Hematopoietic multipotent progenitor cell treated with erythropoietin and hydrocortisone succinate and interleukin-3 and kit ligand, for 6 days (in vitro differentiated cells): ENCODE results near the gene SEPHS2.
A peak's percentile ranks its signal among the peaks of the same experiment; 100 is the strongest.
"Not testable (repeated sequence)": the region's sequence is repeated elsewhere in the genome, so short reads cannot be mapped to it uniquely, and the experiment has no call there.

Experiments
- DNase-seq: peaks from one replicate; pipeline ENCODE4 v3.0.0-alpha.2; 2015

Gene SEPHS2

DNA sequence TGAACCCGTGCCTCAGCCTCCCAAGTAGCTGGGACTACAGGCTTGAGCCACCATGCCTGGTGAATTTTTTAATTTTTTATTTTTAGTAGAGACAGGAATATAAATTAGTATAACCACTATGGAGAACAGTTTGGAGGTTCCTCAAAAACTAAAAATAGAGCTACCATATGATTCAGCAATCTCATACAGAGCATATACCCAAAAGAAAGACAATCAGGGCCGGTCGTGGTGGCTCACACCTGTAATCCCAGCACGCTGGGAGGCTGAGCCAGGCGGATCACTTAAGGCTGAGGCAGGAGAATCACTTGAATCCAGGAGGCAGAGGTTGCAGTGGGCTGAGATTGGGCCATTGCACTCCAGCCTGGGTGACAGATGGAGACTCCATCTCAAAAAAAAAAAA, 15.8 kb upstream of the SEPHS2 start:
- not testable (repeated sequence) for DNase-seq

DNA sequence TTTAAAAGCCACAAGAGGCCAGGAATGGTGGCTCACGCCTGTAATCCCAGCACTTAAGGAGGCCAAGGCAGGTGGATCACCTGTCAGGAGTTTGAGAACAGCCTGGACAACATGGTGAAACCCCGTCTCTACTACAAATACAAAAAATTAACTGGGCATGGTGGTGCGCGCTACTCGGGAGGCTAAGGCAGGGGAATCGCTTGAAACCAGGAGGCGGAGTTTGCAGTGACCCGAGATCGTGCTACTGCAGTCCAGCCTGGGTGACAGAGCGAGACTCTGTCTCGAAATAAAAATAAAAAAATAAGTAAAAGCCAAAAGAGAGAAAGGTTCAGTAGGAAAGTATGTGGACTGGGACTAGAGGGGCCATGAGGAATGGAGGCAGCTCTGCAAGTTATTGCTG, 13.8 kb upstream of the SEPHS2 start:
- DNase-seq: no peak

DNA sequence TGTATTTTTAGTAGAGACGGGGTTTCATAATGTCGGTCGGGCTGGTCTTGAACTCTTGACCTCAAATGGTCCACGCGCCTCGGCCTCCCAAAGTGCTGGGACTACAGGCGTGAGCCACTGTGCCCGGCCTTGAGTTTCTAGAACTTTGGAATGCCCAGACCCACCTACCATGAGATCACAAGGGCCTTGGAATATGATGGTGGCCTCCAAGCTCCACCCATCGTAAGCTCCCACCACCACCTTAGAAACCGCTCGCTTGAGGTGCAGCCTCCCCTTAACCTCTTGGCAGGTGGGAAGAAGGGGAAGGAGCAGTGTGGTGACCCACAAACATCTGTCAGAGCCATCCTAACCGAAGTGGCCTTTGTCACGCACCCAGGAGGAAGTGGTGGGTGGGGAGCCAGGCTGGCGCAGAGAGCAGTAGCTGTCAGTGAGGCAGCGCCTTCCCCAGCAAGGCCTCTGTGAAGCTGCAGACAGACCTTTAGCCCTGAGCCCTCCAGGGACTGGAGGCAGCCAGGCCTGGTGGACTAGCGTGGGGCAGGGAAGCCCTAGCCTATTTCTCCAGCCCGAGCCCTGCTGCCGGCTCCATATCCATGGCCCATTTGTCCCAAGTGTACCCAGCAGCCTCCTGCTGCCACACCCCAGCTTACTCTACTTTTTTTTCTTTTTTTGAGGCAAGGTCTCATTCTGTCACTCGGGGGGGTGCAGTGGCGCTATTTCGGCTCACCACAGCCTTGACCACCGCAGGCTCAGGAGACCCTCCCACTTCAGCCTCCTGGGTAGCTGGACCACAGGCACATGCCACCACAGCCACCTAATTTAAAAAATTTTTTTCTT, 13.1 kb upstream of the SEPHS2 start:
- peak; percentile 92 for DNase-seq

DNA sequence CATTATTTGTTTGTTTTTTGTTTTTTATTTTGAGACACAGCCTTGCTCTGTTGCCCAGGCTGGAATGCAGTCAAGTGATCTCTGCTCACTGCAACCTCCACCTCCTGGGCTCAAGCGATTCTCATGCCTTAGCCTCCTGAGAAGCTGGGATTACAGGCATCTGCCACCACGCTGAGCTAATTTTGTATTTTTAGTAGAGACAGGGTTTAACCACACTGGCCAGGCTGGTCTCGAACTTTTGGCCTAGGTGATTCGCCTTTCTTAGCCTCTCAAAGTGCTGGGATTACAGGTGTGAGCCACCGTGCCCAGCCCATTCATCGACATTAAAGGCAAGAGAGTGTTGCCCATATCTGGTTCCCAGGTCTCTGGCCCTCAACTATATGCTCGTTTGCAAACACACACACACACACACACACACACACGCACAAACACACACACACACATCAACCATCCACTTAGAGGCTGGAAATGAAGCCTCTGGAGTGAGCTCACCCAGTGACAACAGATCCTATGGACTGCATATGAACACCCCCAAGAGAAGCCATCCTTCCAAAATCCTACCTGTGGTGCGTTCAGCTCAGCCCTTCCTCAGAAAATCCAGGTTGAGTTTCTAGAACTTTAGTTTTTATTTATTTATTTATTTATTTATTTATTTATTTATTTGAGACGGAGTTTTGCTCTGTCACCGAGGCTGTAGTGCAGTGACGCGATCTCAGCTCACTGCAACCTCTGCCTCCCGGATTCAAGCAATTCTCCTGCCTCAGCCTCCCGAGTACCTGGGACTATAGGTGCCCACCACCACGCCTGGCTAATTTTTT, 12.3 kb upstream of the SEPHS2 start:
- no peak for DNase-seq

DNA sequence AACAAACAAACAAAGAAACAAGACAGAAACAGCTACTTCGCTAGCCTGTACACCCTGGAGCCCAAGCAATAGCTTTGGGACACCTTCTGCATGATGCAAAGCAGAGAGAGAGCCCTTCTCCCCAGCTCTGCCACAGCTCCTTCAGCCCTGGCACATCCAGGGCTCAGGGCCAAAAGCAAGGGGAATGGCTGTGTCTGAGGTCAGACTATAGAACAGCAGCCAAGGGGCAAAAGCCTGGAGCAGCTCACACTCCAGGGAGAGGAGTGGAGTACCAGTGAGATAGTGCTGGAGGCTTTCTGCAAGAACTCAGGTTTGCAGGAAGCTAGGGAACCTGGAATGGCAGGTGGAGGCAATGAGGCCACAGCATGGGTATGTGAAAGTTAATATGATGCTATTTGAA, 11.6 kb upstream of the SEPHS2 start:
- DNase-seq: no peak

DNA sequence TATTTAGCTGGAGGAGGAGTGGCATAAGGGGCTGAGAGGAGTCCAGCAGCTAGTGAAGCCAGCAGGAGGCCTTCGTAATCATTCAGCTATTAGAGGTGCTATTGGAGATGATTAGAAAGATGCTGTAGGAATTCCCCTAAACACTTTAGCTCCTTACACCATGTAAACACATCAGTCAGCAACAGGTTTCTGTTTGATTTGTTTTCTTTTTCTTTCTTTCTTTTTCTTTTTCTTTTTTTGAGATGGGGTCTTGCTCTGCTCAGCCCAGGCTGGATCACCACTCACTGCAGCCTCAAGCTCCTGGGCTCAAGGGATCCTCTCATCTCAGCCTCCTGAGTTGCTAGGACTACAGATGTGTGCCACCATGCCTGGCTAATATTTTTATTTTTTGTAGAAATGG, 10.6 kb upstream of the SEPHS2 start:
- no peak for DNase-seq

DNA sequence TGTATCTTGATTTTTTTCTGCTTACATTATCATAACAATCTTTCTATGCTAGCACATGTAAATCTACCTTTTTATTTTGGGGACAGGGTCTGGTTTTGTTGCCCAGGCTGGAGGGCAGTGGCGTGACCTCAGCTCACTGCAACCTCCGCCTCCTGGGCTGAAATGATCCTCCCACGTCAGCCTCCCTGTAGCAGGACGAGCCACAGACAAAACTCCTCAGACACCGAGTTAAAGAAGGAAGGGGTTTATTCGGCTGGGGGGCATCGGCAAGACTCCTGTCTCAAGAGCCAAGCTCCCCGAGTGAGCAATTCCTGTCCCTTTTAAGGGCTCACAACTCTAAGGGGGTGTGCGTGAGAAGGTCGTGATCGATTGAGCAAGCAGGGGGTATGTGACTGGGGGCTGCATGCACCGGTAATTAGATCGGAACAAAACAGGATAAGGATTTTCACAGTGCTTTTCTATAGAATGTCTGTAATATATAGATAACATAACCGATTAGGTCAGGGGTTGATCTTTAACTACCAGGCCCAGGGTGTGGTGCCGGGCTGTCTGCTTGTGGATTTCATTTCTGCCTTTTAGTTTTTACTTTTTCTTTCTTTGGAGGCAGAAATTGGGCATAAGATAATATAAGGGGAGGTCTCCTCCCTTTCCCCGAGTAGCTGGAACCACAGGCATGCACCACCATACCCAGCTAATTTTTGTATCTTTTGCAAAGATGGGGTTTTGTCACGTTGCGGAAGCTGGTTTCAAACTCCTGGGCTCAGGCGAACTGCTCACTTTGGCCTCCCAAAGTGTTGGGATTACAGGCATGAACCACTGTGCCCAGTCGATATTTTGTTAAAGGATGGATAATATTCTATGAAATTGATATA, 7.3 kb upstream of the SEPHS2 start:
- DNase-seq: peak; percentile 59

DNA sequence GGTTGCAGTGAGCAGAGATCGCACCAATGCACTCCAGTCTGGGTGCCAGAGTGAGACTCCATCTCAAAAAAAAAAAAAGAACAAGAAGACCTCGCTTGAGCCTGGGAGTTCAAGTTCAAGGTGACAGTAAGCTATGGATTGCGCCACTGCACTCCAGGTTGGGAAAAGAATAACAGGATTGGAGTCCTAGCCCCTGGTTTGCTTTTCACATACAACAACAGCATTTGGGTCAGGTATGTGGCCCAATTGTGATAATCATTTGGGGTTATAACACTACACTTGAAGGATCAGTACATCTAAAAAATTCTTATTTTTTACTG, 3.4 kb upstream of the SEPHS2 start:
- no peak for DNase-seq

DNA sequence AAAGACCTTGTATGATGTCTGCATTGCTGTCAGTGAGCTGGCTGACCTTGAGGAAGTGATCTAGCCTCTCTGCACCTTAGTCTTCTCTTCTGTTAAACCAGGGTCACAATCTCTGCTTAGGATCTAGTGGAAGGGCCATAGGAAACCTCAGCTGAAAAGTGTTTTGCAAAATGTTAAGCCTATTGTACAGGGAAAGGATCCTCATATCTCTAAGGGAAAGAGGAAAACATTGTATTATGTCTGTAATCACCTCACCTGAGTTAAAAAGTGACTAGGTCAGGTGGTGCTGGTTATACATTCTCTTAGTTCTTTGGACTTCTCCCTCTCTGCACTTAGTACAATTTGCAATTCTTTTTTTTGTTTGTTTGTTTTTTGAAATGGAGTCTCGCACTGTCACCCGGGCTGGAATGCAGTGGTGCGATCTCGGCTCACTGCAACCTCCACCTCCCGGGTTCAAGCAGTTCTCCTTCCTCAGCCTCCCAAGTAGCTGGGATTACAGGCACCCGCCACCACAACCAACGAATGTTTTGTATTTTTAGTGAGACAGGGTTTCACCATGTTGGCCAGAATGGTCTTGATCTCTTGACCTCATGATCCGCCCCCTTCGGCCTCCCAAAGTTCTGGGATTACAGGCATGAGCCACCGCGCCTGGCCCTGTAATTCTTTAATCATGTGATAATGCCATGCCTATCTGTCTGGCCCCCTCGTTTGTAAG, 2.0 kb upstream of the SEPHS2 start:
- peak; percentile 52 for DNase-seq

DNA sequence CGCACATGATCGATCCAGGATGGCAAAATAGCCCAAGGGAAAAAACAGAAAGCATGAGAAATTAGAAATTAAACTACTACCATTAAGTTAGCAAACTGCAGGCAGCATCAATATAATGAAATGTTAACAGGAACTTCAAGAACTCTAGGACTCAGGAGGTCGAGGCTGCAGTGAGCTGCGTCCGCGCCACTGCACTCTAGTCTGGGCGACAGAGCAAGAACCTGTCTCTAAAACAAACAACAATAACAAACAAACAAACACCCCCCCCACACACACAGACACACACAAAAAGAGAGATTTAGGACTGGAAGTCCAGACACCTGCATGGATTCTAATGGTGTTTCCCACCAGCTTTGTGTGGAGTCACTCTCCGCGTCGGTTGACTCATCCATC, 525 bp upstream of the SEPHS2 start:
- no peak for DNase-seq

DNA sequence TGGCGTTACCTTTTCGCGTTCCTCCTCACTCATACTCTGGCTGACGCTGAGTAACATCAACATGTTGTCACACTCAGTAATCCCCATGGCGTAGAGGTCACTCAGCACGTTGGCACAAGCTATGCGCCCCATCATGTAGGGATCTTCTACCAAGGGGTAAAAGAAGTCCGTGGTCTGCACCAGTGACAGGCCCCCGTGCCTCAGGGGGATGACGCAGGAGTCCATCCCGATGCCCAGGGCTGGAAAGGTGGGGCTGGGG, 596 bp downstream of the SEPHS2 start:
- DNase-seq: no peak

DNA sequence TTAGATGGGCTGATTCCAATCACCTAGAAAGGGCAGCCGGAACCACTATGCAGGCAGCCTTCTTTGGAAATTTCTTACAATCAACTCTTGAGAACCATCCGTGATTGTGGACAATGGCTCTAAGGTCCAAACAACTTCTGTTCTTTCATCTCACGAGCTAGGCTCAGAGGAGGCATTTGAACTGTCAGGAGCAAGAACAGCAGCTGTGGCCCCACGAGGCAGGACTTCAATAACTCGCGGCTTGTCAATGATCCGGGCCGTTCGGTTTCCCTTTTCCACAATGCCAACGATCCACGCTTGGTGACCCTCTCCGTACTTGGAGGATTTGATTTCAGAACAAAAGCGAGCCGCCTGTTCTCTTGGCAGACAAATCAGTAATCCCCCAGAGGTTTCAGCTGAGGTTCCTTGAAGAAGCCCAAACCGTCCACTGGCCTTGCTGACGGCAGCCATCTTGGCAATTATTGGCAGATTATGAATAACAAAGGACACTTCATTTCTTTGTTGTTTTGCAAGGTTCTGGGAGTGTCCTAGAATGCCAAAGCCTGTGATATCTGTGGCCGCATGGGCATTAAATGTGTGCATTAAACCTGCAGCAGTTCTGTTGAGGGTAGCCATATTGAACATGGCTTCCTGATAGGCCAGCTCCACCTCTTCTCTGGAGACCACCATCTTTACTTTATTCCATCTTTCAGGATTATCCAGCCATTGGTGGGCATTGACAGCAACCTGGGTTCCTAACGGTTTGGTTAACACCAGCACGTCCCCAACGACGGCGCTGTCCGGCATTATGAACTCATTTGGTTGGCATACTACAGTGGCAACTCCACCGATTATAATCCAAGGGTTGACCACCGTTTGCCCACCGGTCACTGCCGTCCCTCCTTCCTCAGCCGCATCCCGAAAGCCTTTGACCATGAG, 1.2 kb downstream of the SEPHS2 start:
- no peak for DNase-seq

DNA sequence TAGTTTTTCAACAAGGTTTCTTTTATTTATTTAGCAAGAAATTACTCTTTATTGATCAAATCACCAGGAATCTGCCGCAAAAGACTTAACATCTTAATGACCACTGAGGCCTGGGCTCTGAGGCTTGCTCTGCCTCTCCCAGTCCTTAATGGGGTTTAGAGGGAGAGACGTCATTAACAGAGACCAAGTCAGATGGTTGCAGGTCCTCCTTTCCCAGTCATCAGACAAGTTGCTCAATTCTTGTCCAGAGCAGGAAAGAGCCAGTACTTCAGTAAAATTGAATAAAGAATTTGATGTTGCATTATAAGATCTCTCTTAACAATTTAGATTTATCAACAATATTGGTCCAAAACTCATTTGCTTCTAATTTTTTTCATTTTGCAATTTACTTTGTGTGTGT, 2.0 kb downstream of the SEPHS2 start:
- DNase-seq: no peak

DNA sequence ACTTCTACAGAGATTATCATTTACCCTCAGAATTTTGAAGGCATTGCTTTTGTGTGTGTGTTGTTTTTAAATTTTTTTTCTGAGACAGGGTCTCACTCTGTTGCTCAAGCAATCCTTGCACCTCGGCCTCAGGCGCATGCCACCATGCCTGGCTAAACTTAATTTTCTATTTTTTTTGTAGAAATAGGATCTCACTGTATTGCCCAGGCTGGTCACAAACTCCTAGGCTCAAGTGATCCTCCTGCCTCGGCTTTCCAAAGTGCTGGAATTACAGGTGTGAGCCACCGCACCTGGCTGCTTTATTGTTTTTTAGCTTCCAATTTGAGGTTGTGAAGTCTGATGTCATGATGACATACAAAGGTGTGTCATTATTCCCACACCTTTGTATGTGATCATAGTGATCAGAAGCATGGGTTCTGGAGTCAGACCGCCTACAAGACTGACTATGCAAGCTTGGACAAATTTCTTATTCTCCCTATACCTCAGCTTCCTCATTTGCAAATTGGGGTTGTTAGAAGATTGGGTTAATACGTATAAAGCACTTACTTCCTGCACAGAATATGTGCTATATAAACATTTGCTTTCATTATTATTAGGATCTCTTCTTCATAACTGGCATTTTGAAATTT, 5.8 kb downstream of the SEPHS2 start:
- peak; percentile 44 for DNase-seq

DNA sequence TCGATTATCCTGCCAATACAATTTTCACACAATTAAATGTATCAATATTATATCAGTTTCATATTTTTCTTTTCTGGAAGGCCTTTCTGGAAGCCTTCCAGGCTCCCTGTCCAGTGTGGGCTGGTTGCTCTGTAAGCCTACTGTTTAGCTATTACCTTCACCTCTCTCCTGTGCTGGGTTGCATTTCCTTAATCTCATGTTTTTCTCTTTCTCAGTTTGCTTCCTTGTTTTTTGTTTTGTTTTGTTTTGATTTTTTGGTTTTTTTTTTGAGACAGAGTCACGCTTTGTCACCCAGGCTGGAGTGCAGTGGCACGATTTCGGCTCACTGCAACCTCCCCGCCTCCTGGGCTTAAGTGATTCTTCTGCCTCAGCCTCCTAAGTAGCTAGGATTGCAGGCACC, 6.8 kb downstream of the SEPHS2 start:
- no peak for DNase-seq

DNA sequence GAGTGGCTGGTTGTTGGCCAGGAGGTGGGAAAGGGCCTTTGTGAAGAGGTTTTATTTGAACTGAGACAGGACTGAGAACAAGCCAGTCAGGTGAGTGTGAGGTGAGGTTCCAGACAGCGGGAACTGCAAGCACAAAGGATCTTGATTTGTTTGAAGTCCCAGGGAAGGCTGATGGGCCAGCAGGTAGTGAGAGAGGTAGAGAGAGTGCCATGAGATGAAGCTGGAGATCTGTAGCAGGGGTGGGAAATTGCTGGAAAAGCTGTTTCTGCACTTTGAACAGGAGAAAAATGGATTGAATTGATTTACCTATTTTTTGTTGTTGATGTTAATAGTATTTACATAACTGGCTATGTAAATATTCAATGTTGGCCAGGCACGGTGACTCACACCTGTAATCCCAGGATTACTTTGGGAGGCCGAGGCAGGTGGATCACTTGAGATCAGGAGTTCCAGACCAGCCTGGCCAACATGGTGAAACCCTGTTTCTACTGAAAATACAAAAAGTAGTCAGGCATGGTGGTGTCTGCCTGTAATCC, 8.1 kb downstream of the SEPHS2 start:
- no peak for DNase-seq

DNA sequence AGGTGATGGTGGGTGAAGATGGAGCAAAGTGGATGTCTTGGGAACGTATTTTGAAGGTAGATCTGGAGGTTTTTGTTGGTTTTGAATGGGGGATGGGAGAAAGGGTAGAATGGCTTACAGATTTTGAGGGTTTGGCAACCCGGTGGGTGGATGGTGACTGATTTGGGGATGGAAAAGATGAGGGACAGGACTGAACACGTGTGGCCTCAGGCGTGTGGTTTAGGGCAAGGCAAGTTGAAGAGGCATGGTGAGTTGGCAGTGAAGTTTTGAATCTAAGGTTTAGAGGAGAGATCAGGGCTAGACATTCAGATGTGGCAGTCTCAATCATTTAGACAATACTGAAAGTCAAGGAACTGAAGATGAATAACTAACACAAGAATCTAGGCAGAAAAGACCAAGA, 10.8 kb downstream of the SEPHS2 start:
- DNase-seq: no peak

DNA sequence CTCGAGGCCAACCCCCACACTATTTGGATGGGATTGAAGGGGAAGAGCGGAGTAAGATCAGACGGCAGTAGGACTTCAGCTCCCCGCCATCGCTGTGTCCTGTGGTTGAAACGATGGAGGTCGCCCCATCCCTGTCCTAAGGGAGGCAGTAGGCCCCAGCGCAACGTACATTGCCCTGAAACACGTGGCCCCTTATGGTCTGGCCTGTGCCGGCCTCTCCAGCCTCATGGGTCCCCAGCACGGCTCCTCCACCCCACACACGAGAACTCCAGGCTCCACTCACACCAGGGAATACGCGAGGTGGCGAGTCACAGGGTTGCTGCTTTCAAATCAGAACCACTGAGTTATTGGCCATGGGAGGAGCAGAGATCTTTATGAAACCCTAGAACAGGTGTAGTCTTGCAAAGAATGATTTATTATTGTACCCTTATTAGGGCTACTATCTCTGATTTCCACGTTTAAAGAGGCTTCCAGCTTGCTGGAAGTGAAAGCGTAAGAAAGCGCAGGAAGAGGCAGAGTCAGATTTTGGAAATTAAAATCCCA, 15.2 kb downstream of the SEPHS2 start:
- no peak for DNase-seq

DNA sequence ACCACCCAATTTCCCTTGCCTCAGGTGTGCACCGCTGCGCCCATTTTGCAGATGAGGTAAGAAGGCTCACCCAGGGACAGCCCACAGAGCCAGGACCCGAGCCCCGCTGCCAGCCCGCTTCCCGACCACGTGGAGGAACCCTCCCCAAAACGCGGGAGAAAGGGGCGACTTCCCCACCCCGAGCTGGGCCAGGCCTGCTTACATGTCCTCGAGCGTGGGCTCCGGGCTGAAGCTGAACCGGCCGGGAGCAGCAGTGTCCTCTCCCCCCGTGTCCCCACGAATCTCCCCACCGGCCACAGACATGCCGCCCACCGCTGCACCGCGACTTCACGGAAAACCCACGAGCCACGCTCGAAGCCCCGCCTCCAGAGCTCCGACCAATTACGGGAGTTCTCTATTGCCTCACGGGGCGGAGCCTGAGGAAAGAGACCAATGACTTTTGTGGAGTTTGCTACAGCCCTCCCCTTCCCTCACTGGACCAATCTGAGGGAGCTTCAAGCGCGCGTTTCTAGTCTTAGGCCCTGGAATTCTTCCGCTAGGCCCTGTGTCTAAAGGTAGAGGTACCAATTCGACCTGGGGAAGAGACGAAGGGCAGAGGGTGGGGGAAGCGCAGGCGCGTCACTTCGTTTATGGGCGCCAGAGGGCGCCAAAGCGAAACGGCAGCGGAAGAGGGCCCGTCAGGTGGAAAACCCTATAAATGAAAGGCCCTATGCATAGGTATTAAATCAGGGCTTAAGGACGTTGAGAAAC, 15.8 kb downstream of the SEPHS2 start, which contains the start of gene DCTPP1:
TSS of gene DCTPP1 (minus strand) at position 353 of the 750 bp plus-strand sequence. CDS start at position 303, 50 bp downstream.
- DNase-seq: peak; percentile 100

DNA sequence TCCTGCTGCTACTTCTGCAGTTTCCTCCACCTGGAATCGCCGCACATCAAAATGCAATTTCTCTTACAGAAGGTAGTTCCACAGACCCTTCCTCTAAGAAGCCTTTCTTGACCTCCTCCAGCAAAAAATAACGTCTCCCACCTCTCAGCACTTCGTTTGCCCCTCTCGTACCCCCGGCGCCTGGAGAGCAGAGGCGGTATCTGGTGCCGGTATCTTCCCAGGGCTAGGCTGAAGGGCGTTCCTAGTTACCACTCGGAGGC, 16.3 kb downstream of the SEPHS2 start:
- no peak for DNase-seq
